GM18909 (cell line): ENCODE data around the gene GAL.

Source experiments
- ATAC-seq: cut with Tn5 transposase; IDR thresholded peaks from one replicate; pipeline ENCODE4 v1.9.1; 2021; ENCODE audit warnings: mild to moderate bottlenecking; ENCODE audit not compliant: unreplicated experiment, poor library complexity

The GAL gene

DNA sequence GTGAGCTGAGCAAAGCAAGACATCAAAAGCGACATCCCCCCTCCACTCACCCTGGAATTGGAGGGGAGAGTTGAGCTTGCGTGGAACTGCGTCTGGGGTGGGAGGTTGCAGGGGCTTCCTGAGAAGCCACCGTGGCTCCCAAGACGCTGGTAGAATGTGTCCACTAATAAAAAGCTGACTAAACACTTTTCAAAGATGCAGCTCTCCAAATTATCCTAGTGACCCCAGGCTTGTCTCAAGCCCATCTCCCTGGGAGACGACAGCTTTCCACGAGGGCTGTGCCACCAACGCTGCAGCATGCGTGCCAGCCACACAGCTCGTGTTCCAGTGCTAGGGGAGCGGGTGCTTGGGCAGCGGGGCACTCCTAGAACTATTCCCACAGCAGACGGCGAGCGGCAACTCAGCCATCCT, 6.3 kb upstream of the GAL start:
- no peak for ATAC-seq

DNA sequence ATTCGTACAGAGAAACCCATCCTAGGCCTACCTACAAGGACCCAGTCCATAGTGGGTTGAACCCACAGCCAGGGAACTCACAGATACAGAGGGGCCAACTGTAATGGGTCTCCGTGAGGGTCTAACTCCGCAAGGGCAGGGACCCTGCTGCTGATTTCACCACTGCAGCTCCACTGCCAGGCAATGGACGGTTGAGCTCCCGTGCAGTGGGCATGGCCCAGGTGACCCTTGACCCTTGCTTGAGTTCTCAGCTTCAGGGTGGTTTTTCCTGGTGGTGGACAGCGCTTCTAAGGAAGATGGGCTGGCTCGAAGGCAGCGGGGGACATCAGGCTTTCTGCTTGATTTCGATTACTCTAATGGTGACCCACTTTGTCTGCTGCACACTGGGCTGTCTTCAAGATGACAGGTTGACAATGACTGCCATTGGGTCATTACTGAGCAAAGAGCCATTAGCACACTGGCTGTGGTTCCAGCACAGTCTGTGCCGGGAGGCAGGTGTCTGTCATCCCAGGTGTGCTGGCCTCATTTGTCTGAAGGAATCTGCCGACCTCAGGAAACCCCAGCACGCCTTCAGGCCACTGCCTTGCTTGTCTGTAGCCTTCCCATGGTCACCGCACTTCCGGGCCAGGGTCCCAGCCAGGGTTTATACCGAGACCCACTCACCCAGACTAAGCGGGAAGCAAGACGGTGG, 3.7 kb upstream of the GAL start:
- ATAC-seq, result no peak

DNA sequence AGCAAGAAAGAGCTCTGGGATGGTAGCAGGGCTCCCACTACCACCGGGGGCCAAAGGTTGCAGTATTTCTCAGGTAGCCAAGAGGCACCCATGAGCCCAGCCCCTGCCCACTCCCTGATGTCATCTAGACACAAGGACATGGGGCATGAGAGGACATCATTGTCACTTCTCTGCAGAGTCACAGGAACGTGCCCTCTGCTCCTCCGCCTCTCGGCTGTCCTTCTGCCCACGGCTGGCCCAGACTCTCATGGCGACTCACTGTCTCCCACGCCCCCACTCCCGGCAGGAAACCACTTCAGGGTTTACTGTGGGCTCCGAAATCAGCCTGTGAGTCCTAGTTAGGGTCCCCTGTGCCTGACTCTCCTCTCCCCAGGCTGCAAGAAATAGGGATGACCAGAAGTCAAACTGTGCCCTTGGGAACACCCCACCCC, 1.8 kb upstream of the GAL start:
- ATAC-seq, result no peak

DNA sequence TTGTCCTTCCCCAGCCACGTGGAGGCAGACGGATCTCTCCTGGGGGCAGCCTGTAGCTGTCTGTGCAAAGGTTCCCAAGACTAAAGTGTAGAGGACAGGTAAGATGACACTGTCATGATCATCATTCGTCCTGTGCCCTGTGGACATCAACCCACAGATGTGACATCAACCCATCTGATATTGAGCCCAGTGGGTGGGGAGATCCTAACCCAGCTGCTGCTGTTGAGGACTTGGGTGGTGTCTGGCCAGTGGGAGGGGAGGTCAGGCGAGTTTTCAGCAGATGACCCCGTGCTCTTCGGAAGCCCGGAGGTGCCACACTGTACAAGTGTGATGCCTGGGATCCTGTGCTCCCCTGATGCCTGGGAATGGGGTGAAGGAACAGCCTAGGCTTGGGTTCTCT, 1.2 kb upstream of the GAL start:
- ATAC-seq, result no peak

DNA sequence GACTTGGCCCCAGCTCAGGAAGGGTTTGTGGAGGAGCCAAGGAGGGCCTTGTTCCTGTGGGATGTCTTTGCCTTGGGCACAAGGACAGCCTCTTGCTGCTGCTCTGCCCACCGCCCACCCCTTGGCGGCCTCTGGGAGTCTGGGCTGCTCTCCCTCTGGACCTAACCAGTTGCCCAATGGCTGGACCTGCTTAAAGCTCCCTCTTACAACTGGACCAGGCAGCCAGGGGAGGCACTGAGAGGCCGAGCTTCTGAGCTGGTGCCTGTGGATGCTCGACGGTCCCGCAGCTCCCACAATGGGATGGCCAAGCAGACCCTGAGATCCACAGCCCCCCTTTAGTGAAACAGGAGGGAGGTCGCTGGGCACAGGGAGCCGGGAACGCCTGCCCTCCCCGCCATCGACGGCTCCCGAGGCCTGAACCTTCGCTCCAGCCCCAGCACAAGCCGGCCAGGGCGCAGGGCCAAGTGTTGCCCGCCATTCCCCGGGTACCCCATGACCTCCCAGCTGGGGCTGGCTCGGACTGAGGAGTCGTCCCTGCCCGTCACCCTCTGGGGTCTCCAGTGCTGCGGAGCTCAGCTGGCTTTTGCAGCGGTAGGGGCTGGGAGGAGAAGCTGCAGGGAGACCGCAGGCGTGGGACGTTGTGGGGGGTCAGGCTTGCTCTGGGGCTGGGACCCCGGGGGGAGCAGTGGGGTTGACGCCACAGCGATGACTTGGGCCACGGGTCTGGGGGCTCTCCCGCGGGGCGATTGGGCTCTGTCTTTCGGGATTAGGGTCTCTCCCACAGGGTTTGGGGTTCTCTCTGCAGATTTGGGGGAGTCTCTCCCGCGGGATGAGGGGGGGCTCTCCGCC, 584 bp upstream of the GAL start:
- ATAC-seq, result no peak

DNA sequence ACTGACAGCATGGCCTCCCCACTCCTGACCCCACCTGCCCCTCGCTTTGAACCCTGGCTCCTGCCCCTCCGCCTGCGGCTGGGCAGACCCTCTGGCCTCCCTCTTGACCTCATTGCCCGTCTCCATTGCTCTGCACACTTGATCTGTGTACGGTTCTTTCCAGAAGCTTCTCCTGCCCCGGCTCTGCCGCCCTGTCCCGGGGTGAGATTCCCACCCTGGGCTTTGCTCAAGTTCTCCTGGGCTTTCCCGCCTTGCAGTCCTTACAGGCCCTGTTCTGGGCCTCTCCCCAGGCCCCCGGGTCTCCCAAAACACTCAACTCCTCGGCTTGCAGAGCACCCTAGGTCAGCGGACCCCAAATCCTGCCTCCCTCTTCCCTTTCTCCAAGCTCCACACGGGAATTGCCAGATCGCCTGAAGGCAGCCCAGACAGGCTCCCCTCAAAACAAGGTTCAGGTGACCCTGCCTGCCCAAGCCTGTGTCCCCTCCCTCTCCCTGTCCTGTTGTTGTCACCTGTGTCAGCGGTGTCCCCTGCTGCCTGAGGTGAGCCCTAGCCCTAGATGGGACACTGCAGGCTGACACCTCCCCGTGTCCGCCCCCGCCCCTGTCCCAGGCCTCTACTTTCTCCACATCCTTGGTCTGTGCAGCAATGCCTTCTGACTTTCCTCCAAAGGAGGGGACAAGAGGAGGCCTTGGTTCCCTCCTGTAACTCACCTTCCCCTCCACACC, 1.5 kb downstream of the GAL start:
- no peak for ATAC-seq

DNA sequence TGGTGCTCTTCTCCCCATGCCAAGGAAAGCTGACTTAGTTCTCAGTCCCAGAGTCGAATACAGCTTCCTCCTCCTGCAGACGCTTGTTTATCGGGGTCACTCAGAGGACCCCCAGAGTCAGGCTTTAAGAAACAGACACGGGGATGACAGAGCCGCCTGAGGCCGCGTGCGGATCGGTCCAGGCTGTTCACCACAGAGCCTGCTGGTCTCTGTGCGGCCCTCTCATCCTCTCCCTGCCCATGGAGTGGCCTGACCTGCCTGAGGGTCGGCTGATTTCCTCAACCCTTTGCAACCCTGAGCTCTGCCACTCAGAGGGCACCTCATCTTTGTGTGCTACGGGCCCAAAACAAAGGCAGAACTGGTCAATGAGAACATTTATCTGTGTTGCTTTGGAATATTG, 2.1 kb downstream of the GAL start:
- no peak for ATAC-seq

DNA sequence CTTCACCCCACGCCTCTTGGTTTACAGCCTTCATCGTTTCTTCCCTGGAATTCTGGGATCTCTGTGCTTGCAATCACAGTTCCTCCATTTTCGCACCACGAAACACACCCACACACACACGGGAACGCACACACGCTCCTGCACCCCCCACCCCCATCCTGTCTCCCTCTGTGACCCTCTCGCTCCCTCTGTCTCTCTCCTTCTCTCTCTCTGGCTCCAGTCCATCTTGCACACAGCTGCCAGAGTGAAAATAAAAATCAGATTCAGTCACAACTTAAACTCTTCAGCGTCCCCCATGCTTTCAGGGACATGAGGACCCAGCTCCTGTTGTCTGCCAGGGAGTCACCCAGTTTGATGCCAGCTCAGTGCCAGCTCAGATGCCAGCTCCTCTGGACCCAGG, 3.0 kb downstream of the GAL start:
- no peak for ATAC-seq

DNA sequence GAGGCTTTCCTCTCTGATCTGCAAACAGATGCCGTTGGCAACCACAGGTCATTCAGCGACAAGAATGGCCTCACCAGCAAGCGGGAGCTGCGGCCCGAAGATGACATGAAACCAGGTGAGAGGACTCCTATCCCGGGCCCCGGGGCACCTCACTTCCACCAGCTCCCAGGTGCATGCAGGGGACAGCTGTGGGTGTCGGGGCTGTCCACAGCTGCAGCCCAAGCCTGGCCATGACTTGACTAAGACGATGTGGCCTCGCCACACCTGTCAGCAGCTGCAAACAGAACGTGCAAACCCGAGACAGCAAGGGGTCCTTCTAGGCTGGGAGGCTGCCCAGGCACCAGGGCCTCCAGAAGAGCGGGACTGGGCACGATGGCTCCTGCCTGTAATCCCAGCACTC, 3.6 kb downstream of the GAL start:
- no peak for ATAC-seq

DNA sequence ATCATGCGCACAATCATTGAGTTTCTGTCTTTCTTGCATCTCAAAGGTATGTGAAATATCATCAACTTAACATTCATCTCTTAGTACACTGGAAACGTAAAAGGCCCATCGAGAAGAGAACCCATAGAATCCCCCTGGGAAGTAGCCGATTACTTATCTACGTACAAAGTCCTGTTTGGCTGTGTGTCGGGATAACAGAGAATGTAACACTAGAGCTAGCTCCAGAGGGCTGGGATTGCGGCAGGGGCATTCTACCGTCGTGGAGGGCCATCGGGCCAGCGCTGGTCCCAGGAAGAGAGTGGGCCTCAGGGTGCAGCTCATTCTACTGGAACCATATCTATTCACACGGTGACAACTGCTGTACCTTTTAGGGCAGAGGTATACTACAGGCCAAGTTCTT, 4.5 kb downstream of the GAL start:
- no peak for ATAC-seq

DNA sequence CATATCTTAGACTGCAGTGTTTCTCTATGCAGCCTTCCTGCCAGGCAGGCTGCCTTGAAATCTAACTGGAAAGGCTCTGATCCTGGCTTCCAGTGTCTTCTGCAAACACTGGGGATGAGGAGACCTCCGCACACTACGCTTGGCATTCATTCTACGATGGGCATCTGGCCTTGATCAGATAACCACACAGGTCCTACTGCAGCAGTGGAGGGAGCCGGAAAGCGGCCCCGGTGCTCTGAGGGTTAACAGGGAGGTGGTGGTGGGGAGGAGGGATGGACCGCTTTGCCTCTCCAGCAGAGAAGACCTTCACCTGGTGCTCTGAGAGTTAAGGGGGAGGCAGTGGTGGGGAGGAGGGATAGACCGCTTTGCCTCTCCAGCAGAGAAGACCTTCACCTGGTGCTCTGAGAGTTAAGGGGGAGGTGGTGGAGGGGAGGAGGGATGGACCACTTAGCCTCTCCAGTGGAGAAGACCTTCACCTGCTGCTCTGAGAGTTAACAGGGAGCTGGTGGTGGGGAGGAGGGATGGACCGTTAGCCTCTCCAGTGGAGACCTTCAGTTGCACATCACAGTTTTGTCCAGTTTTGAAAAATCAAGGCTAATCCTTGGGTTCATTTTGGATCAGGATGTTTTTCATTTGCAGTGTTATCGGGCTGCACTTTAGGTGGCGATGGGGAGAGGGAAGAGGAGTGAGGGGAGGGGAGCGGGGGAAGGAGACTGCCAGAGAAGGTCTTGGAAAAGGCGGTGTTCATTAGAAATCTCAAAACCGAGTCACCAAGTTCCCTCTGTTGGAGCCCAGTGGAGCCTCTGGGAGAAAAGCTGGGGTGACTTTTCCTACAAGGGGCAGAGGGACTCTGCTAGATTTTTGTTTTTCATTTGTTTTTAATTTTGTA, 5.6 kb downstream of the GAL start:
- no peak for ATAC-seq

DNA sequence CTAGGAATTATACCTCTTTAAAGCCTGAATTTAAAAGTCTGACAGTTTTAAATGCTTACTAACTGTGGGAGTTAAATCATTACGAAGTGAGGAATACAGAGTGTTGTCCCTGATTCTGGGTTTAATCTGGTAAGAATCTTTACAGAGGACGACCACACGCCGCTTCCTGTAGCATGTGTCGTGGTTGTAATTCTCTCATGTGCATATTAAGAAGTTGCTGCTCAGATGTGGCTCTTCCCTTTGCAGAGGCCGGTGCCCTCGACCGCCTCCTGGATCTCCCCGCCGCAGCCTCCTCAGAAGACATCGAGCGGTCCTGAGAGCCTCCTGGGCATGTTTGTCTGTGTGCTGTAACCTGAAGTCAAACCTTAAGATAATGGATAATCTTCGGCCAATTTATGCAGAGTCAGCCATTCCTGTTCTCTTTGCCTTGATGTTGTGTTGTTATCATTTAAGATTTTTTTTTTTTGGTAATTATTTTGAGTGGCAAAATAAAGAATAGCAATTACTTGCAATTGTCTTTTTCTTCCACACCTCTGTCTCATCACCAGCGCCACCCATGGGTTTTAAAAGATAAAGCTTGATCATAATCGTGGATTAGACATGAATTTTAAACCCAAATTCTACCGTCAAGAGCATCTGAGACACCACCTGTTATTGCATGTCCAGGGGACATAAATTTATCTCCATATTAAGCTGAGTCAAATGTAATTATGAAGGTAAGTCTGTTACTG, 6.5 kb downstream of the GAL start:
- no peak for ATAC-seq

DNA sequence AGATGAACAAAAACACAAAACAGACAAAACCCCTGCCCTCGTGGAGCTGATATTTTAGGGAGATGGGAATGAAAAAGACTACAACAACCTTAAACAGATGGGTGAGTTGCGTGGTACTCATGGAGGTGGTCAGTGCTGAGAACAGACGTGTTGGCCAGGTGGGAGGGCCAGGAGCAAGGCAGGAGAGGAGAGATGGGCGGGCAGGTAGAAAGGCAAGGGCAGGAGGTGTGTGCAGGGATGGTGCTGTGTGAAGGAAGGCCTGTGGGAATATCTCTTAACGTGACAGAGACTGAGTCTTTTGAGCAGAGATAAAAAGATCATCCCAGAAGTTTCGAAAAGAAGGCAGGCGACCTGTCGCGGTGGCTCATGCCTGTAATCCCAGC, 7.0 kb downstream of the GAL start:
- ATAC-seq, result no peak

DNA sequence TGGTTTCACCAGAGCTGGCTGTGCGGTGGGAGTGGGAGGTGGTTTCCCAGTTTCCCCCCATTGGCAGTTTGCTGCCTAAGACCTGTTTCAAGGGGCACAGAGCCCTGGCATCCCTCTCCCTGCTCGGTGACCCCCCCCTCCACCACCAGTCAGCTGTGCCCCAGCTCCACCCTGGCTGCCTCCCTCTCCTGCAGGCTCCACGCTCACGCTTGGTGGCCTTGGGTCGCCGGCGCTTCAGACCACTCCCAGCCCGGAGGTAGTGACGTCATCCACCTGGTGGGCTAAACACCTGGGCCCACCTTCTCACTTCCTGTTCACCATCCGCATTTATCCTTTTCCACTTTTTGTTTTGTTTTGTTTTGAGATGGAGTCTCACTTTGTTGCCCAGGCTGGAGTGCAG, 7.8 kb downstream of the GAL start:
- ATAC-seq, result no peak

DNA sequence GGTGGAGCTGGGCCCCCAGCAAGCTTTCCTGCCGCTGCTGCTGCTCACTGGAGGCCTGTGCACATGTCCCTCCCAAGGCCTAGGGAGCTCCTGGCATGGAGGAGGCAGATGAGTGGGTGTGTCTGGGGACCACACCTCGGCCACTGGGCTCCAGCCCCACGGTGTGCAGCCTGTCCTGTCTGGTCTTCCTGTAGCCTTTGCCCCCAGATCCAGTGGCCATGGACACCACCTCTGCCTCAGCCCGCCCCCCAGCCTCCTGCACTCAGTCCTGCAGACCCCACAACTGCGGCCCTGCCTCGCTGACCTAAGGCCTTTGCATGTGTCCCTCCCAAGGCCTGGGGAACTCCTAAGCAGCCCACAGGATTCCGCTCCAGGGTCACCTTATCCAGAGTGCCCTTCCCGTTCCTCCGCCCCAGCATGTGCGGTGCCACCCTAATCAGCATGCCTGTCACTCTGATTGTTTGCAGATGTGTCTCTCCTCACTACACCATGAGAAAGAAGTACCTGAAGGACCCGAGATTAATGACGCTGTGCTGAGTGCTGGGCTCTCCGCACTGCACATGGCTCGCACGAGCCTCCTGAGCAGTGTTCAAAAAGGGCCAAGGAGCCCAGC, 8.6 kb downstream of the GAL start:
- ATAC-seq, result no peak

DNA sequence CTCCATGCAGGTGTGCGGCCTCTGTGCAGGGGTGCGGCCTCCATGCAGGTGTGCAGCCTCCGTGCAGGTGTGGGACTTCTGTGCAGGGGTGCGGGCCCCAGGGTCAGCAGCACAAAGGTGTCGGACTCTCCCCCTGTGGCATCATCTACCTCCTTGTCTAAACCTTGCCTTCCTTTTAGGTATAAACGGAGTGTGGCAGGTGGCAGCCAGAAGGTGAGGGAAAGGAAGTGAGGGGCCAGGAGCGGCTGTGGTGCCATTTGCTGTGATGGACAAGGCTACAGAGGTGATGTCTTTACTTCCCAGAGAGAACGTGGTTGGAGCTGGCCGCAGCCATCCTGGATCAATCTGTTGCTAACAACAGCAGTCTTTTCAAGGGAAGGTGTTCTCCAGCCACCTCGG, 9.1 kb downstream of the GAL start:
- no peak for ATAC-seq

DNA sequence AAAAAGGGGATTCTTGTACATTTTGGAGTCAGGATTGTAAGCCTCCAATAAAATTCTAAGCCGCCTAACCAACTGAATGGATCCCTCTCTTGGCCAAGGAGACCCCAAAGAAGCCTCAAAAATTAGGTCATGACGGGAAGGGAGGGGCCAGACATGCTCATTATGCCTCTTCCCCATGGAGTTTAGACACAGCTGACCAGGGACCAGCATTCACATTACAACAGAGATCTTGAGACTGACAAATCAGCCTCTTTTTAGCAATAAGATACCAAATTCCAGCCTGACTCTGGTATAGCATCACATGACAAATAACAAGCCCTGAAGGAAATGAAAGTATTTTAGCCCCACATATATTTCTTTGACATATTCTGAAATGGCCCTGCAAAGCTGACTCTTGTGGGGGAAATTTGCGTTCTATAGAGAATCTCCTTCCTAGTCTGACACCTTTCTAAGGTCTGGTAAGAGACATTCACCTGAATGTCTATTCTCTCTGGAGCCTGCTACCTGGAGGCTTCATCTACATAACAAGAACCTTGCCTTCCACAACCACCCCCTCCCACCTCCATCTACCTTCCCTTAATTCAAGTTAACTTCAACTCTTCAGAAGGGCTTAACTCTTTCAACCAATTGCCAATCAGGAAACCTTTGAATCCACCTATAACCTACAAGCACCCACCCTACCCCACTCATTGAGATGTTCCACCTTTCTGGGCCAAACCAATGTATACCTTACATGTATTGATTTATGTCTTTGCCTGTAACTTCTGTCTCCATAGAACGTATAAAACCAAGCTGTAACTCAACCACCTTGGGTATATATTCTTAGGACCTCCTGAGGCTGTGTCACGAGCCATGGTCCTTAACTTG, 10.3 kb downstream of the GAL start:
- no peak for ATAC-seq

DNA sequence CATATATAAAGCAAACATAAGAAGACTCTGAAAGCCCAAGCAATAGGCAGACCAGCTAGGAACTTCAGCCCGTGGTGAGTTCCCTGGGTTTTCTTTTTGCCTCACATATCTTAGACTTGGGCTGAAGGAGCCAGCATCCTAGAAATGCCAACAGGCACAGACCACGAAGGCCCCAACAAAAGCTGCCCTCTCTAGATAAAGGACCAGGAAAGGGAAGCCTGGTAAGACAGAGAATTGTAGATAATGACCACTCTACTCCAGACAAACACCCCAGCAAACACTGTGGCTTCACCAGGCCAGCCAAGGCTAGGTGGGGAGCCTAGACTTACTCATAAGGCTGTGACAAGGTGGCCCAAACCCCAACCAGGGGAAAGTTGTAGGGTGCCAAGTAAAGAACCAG, 11.2 kb downstream of the GAL start:
- no peak for ATAC-seq
